A673 (cell line): ENCODE measurements around the gene BCLAF3. TPM values are rescaled to one million over a fixed set of nuclear protein-coding genes. Genes with fewer than 3 reads are reported as not detected.

Experiments used
- BruUV-seq: library from RNA; stranded (reverse); fragments of 400-500 nt; replicated peaks from 2 replicates; lab custom pipeline; 2021; lab: Mats Ljungman, UMichigan
- CTCF ChIA-PET: fragments of 300-600 bp; sonication (Branson Sonifier 250); formaldehyde crosslinking; loops from one replicate; lab custom pipeline; 2022; ENCODE audit warnings: antibody characterized with exemption; lab: Charles Lee
- POLR2A ChIA-PET: fragments of 300-600 bp; sonication (Branson Sonifier 250); formaldehyde crosslinking; loops from one replicate; lab custom pipeline; 2022; ENCODE audit warnings: antibody characterized with exemption; ENCODE audit not compliant: low non-redundant PET; lab: Charles Lee
- DNase-seq: peaks from one replicate; pipeline ENCODE4 v3.0.0-alpha.2; 2015; ENCODE audit warnings: low spot score
- H3K27ac ChIP-seq: fragments of 200-600 bp; sonication (generic); 2 replicates; pipeline ENCODE4 v1.5.1; 2016; ENCODE audit warnings: mixed run types, low read depth, mild to moderate bottlenecking, mixed read lengths, antibody characterized with exemption, low read length; ENCODE audit not compliant: poor library complexity, severe bottlenecking
- H3K27me3 ChIP-seq: fragments of 200-600 bp; sonication (generic); replicated peaks from 2 replicates; pipeline ENCODE4 v1.6.1; 2017; ENCODE audit warnings: mixed run types, low read depth, mild to moderate bottlenecking, mixed read lengths, antibody characterized with exemption, low read length; ENCODE audit not compliant: insufficient read depth, poor library complexity
- H3K36me3 ChIP-seq: fragments of 200-600 bp; sonication (generic); 2 replicates; pipeline ENCODE4 v1.6.1; 2016; ENCODE audit warnings: mixed run types, mild to moderate bottlenecking, mixed read lengths, antibody characterized with exemption, low read length; ENCODE audit not compliant: insufficient read depth, poor library complexity, severe bottlenecking
- H3K4me1 ChIP-seq: fragments of 200-600 bp; sonication (generic); 2 replicates; pipeline ENCODE4 v1.6.1; 2017; ENCODE audit warnings: mixed run types, mild to moderate bottlenecking, mixed read lengths, antibody characterized with exemption, low read length; ENCODE audit not compliant: insufficient read depth, poor library complexity, severe bottlenecking
- H3K4me3 ChIP-seq: fragments of 200-600 bp; sonication (generic); 2 replicates; pipeline ENCODE4 v1.5.1; 2016; ENCODE audit warnings: low read depth, mixed run types, mild to moderate bottlenecking, mixed read lengths, low read length; ENCODE audit not compliant: poor library complexity, severe bottlenecking
- H3K9me3 ChIP-seq: fragments of 200-600 bp; sonication (generic); 2 replicates; pipeline ENCODE4 v1.6.1; 2016; ENCODE audit warnings: mixed run types, low read depth, mild to moderate bottlenecking, mixed read lengths, antibody characterized with exemption, low read length; ENCODE audit not compliant: poor library complexity, severe bottlenecking
- EZH2 ChIP-seq: fragments of 200-600 bp; sonication (generic); IDR thresholded peaks from 2 replicates; pipeline ENCODE4 v1.6.1; 2017; ENCODE audit warnings: borderline replicate concordance, low read depth, mild to moderate bottlenecking, mixed read lengths, antibody characterized with exemption, low read length; ENCODE audit not compliant: poor library complexity, severe bottlenecking
- intact Hi-C: fragments of 100-400 bp; cut with micrococcal nuclease; formaldehyde crosslinking; loops from one replicate; pipeline ENCODE4 v1.10.0; 2022; ENCODE audit not compliant: unreplicated experiment
- total RNA-seq: library from RNA; stranded (reverse); gene quantifications from 2 replicates; pipeline ENCODE4 v1.2.3, GENCODE V29; 2021
- TF ChIP-seq, protein P1 (sequence below): fragments of 300-800, 200-600 bp; sonication (generic); conservative IDR thresholded peaks from 2 replicates; pipeline ENCODE4 v1.5.1; 2017; ENCODE audit warnings: low read depth, mild to moderate bottlenecking, antibody characterized with exemption, low read length, moderate library complexity, mixed read lengths

Gene BCLAF3
- total RNA-seq, 1 experiment from 2014 or later, result 7.7 TPM

DNA sequence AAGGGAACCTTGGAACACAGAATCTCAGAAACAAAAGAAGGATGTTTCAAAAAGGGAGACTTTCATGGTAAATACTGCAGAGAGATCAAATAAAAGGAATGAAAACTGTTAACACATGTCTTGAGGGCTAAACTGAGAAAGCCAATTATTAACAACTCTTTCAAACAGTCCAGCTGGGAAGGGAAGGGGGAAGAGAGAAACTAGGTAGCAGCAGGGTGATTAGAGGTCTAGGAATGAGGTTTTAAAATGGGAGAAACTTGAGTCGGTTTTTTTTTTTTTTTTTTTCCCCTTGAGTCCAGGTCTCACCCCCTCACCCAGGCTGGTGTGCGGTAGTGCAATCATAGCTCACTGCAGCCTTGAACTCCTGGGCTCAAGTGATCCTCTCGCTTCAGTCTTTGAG lies 4.3 kb downstream of the BCLAF3 start:
- no peaks in the 10 kb centered on the region for H3K36me3 ChIP-seq
- H3K4me1 ChIP-seq, result no peaks in the 10 kb centered on the region
- no peaks in the 10 kb centered on the region for H3K27me3 ChIP-seq
- POLR2A ChIA-PET, result no interaction called here
- DNase-seq, result no peak
- H3K4me3 ChIP-seq, result no peak overlapping the region
- no peaks in the 10 kb centered on the region for H3K9me3 ChIP-seq
- no peak for TF ChIP-seq EZH2
- no TSS peak for BruUV-seq
- CTCF ChIA-PET, result no interaction called here
- no peak overlapping the region for H3K27ac ChIP-seq
- intact Hi-C loops, result no loop called here

DNA sequence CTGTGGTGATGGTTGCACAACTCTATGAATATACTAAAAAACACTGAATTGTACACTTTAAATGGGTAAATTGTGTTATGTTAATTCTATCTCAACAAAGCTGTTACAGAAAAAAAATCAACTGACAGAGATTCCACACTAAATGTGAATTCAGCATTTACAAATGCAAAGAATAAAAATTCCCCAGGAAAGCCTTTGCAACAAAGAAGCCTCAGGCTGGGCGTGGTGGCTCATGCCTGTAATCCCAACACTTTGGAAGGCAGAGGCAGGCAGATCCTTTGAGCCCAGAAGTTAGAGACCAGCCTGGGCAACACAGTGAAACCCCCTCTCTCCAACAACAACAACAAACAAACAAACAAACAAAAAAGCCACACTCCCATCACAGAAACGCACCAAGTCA lies 8.9 kb downstream of the BCLAF3 start:
- ChIA-PET CTCF (no interaction called here), POLR2A (no interaction called here)
- no peak for DNase-seq
- intact Hi-C loops, result no loop called here
- Histone ChIP-seq H3K27me3 (no peaks in the 10 kb centered on the region), H3K4me1 (no peaks in the 10 kb centered on the region), H3K9me3 (peaks cover 6% of the 10 kb centered on the region), H3K4me3 (no peak overlapping the region), H3K27ac (no peak overlapping the region), H3K36me3 (no peaks in the 10 kb centered on the region)
- BruUV-seq, result no TSS peak
- TF ChIP-seq EZH2, result no peak
- TF ChIP-seq, protein P1, sequence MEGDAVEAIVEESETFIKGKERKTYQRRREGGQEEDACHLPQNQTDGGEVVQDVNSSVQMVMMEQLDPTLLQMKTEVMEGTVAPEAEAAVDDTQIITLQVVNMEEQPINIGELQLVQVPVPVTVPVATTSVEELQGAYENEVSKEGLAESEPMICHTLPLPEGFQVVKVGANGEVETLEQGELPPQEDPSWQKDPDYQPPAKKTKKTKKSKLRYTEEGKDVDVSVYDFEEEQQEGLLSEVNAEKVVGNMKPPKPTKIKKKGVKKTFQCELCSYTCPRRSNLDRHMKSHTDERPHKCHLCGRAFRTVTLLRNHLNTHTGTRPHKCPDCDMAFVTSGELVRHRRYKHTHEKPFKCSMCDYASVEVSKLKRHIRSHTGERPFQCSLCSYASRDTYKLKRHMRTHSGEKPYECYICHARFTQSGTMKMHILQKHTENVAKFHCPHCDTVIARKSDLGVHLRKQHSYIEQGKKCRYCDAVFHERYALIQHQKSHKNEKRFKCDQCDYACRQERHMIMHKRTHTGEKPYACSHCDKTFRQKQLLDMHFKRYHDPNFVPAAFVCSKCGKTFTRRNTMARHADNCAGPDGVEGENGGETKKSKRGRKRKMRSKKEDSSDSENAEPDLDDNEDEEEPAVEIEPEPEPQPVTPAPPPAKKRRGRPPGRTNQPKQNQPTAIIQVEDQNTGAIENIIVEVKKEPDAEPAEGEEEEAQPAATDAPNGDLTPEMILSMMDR, result no peak

DNA sequence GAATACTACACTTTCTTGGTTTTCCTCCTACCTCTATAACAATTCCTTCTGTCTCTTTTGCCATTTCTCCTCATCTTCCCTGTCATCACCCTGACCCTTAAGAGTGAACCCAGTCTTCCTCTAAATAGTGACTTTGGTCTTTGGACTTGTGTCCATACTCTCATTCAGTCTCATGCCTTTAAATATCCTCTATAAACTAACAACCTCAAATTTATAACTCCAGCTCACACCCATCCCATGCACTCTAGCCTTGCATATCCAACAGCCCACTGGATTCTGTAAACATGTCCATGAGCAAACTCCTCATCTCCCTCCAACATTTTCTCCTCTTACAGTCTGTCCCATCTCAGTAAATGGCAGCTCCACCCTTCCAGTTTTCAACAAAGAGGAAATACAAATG lies 15.0 kb downstream of the BCLAF3 start:
- no peaks in the 10 kb centered on the region for H3K27me3 ChIP-seq
- H3K4me3 ChIP-seq, result no peak overlapping the region
- BruUV-seq, result no TSS peak
- H3K4me1 ChIP-seq, result no peaks in the 10 kb centered on the region
- DNase-seq, result no peak
- no peaks in the 10 kb centered on the region for H3K36me3 ChIP-seq
- POLR2A ChIA-PET, result no interaction called here
- no peak for TF ChIP-seq EZH2
- TF ChIP-seq, protein P1, result no peak
- peaks cover 6% of the 10 kb centered on the region for H3K9me3 ChIP-seq
- CTCF ChIA-PET, result no interaction called here
- intact Hi-C loops, result no loop called here
- no peak overlapping the region for H3K27ac ChIP-seq

DNA sequence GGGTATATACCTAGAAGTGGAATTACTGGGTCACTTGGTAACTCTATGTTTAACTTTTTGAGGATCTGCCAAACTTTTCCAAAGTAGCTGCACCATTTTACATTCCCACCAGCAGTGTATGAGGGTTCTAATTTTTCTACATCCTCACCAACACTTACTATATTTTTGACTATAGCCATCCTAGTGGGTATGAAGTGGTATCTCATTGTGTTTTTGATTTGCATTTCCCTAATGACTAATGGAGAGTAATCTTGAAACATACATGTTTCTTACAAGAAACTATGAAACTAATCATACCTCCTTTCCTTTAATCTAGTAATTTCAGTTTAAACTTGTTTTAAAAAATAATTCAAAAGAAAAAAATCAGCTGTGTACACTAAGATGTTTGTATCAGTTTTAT lies 17.9 kb downstream of the BCLAF3 start:
- H3K36me3 ChIP-seq, result no peaks in the 10 kb centered on the region
- ChIA-PET CTCF (no interaction called here), POLR2A (no interaction called here)
- no peak overlapping the region for H3K27ac ChIP-seq
- H3K4me1 ChIP-seq, result no peaks in the 10 kb centered on the region
- intact Hi-C loops, result no loop called here
- DNase-seq, result no peak
- TF ChIP-seq EZH2, result no peak
- TF ChIP-seq, protein P1, result no peak
- no TSS peak for BruUV-seq
- peaks cover 3% of the 10 kb centered on the region for H3K27me3 ChIP-seq
- no peak overlapping the region for H3K4me3 ChIP-seq
- H3K9me3 ChIP-seq, result peaks cover 6% of the 10 kb centered on the region
